Measurements from ENCODE around the gene BBOF1.

DNA sequence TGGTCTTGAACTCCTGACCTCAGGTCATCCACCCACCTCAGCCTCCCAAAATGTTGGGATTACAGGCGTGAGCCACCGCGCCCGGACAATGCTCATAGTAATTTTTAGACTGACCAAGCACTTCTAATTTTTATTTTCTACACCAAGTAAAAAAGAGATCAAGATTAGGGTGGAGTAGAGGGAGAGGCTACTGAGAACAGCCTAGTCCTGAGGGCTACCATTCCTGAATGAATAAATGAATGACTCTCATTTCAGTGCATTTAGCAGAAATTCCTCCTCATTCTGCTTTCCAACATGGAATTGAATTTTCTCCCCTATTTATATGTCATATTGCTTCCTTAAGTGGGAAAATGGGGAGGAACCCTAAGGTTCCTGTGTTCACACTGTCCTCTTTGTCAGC, 26.4 kb downstream of the BBOF1 start:
- no peak for TF ChIP-seq CTCF (IDR thresholded peaks at IDR 0.05)
- TF ChIP-seq POLR2A (IDR thresholded peaks at IDR 0.05): no peak

Data from esophagus squamous epithelium (tissue), 4 donors.